ENCODE measurements around the gene CX3CL1. TPM values are rescaled to one million over a fixed set of nuclear protein-coding genes. Genes with fewer than 3 reads are reported as not detected.

Gene CX3CL1
- total RNA-seq, 1 donor from 2014 or later, result 0.31 TPM

- peaks cover 26% of the 10 kb centered on the region for H3K4me1 Mint-ChIP-seq
- intact Hi-C loops (cut with micrococcal nuclease), result no loop called here
- TF ChIP-seq CTCF (IDR thresholded peaks at IDR 0.05), result no peak
- ATAC-seq (ENCODE audit: low read depth) (no peak), DNase-seq (no peak)
- ChIA-PET CTCF (interaction anchor here (0.7 kb wide), 1 partner anchor 104 kb away, joined by 4 read pairs; no protein-coding TSS in a partner anchor), POLR2A (interaction anchor here (1.1 kb wide), 1 partner anchor 17 kb away, joined by 6 read pairs; no protein-coding TSS in a partner anchor)
- H3K27ac Mint-ChIP-seq, result no peak overlapping the region
- H3K4me3 Mint-ChIP-seq, result no peak overlapping the region
- no peaks in the 10 kb centered on the region for H3K27me3 Mint-ChIP-seq
- H3K9me3 Mint-ChIP-seq, result no peaks in the 10 kb centered on the region
- no peaks in the 10 kb centered on the region for H3K36me3 Mint-ChIP-seq (ENCODE audit: low read depth)
These were observed 32.8 kb downstream of the CX3CL1 start for GRCh38 chr16:57405097-57405496.

GRCh38 chr16:57406881-57407280 is 34.6 kb downstream of the CX3CL1 start:
- intact Hi-C loops (cut with micrococcal nuclease), result no loop called here
- no peak for DNase-seq
- H3K4me3 Mint-ChIP-seq, result no peak overlapping the region
- no peaks in the 10 kb centered on the region for H3K9me3 Mint-ChIP-seq
- POLR2A ChIA-PET, result interaction anchor here (0.6 kb wide), 1 partner anchor 100 kb away, joined by 3 read pairs; no protein-coding TSS in a partner anchor
- TF ChIP-seq CTCF (IDR thresholded peaks at IDR 0.05), result no peak
- no peak for ATAC-seq (ENCODE audit: low read depth)
- peaks cover 22% of the 10 kb centered on the region for H3K4me1 Mint-ChIP-seq
- H3K27ac Mint-ChIP-seq, result no peak overlapping the region
- no peaks in the 10 kb centered on the region for H3K27me3 Mint-ChIP-seq
- no peaks in the 10 kb centered on the region for H3K36me3 Mint-ChIP-seq (ENCODE audit: low read depth)
- CTCF ChIA-PET, result no interaction called here

- POLR2A ChIA-PET, result no interaction called here
- intact Hi-C loops (cut with micrococcal nuclease), result no loop called here
- peaks cover 29% of the 10 kb centered on the region for H3K4me1 Mint-ChIP-seq
- TF ChIP-seq CTCF (IDR thresholded peaks at IDR 0.05), result no peak
- DNase-seq, result no peak
- no peak overlapping the region for H3K4me3 Mint-ChIP-seq
- no peak for ATAC-seq (ENCODE audit: low read depth)
- H3K27ac Mint-ChIP-seq, result no peak overlapping the region
- H3K36me3 Mint-ChIP-seq (ENCODE audit: low read depth), result no peaks in the 10 kb centered on the region
- H3K9me3 Mint-ChIP-seq, result no peaks in the 10 kb centered on the region
- no peaks in the 10 kb centered on the region for H3K27me3 Mint-ChIP-seq
- CTCF ChIA-PET, result no interaction called here
These were observed 35.4 kb downstream of the CX3CL1 start for GRCh38 chr16:57407521-57408353.

- POLR2A ChIA-PET, result interaction anchor here (0.8 kb wide), 1 partner anchor 21 kb away, joined by 3 read pairs; no protein-coding TSS in a partner anchor
- Mint-ChIP-seq H3K36me3 (ENCODE audit: low read depth) (no peaks in the 10 kb centered on the region), H3K27ac (no peak overlapping the region), H3K27me3 (no peaks in the 10 kb centered on the region), H3K4me1 (peaks cover 42% of the 10 kb centered on the region), H3K9me3 (no peaks in the 10 kb centered on the region), H3K4me3 (no peak overlapping the region)
- CTCF ChIA-PET, result interaction anchor here (1.1 kb wide), 1 partner anchor 108 kb away, joined by 5 read pairs; no protein-coding TSS in a partner anchor
- DNase-seq, result no peak
- no peak for ATAC-seq (ENCODE audit: low read depth)
- no peak for TF ChIP-seq CTCF (IDR thresholded peaks at IDR 0.05)
- intact Hi-C loops (cut with micrococcal nuclease), result no loop called here
These were observed 36.8 kb downstream of the CX3CL1 start for GRCh38 chr16:57409065-57409464.

- Mint-ChIP-seq H3K4me3 (no peak overlapping the region), H3K4me1 (peaks cover 50% of the 10 kb centered on the region), H3K36me3 (ENCODE audit: low read depth) (no peaks in the 10 kb centered on the region), H3K27me3 (no peaks in the 10 kb centered on the region), H3K27ac (no peak overlapping the region), H3K9me3 (no peaks in the 10 kb centered on the region)
- ChIA-PET POLR2A (interaction anchor here (0.8 kb wide), 1 partner anchor 22 kb away, joined by 3 read pairs; no protein-coding TSS in a partner anchor), CTCF (interaction anchor here (1.1 kb wide), 1 partner anchor 109 kb away, joined by 5 read pairs; no protein-coding TSS in a partner anchor)
- DNase-seq, result no peak
- TF ChIP-seq CTCF (IDR thresholded peaks at IDR 0.05), result no peak
- no peak for ATAC-seq (ENCODE audit: low read depth)
- intact Hi-C loops (cut with micrococcal nuclease), result loop anchor here (2.0 to 10.0 kb wide), 3 partner anchors 13 to 445 kb away; partner anchors contain the start of genes CETP and KATNB1
These were observed 37.7 kb downstream of the CX3CL1 start for GRCh38 chr16:57409870-57410587.

Measured in activated B cell treated with CpG ODN at 0.5 μM for 24 hours (primary cell).